ENCODE data around the gene BZW2.

Gene BZW2

DNA sequence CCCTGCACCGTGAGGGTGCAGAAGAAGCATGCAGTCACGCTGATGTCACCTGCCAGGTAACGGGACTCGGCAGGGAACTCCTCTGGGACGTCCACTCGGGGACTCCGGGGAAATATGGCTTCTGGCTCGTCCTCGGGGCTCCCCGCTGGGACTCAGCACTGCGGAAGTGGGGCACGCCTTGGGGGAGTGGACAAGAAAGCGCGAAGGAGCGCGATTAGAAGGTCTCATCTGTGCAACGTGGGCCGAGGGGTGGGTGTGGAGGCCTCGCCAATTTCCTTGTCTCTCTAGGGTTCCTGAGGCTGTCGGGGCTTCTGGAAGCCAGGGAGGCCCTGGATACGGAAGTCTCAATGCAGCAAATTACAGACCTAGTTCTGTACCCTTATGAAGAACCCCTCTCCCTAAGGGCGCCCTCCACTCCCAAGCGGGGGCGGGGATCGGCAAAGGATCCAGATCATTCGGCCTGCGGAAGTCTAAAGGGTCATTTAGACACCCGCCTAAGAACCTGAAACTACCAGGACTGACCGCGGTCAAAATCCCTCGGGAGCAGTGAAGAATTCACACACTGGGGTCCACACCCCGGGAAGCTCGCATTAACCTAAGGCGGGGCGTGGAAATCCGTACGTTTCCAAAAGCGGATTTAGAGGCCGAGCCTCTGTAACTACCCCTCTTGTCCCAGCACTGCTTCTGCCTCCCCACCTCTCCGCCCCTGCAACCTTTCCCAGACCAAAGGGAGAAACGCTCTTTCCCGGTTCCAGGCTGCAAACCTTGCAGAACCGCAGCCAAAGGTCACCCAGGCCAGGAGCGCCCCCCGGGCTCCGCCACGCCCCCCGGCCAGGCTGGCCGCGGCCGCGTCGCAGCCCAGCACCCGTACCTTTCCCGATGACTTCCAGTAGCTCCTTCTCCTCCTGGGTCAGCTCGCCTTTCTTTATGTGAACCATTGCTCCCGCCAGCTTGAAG lies 1.1 kb upstream of the BZW2 start:
- no peak for TF ChIP-seq CTCF (conservative IDR thresholded peaks at IDR 0.05)
- peak; percentile 29; the same call in 1 of the 2 replicates for TF ChIP-seq ZFX (IDR thresholded peaks at IDR 0.05)
- H3K27ac ChIP-seq = peak overlapping the region; percentile 94

DNA sequence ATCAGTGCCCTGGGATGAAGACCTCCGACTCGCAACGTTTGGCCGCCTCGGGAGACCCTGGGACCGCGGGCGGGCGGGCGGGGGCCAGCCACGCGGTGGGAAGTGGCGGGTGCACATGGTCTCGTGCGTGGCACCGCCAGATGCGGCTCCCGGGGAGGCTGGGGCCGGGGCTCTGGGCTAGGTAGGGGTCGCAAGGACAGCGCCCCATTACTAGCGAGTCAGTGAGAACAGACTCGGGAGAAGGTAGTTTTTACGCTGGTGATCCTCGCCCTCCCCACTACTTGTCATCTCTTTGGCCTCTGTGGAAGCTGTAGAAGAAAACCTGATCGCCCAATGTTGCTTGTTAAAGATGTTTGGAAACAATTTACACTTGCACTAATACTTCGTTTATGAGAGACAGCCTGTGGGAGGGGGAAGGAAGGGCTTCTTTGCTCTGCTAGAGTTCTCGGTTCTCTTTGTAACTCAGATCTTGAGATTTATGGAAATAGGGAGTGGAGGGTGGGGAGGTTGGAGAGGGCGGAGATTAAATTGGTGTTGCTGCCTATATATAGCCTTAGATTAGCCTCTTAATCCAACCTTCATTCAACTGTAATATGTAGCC lies 591 bp downstream of the BZW2 start:
- H3K27ac ChIP-seq = peak overlapping the region; percentile 94
- no peak for TF ChIP-seq CTCF (conservative IDR thresholded peaks at IDR 0.05)
- no peak for TF ChIP-seq ZFX (IDR thresholded peaks at IDR 0.05)

GRCh38 chr7:16647435-16647960 lies 1.5 kb downstream of the BZW2 start:
- TF ChIP-seq ZFX (IDR thresholded peaks at IDR 0.05) (no peak), CTCF (conservative IDR thresholded peaks at IDR 0.05) (no peak)
- H3K27ac ChIP-seq = no peak overlapping the region

- TF ChIP-seq CTCF (conservative IDR thresholded peaks at IDR 0.05) = no peak
- no peak for TF ChIP-seq ZFX (IDR thresholded peaks at IDR 0.05)
- H3K27ac ChIP-seq = no peak overlapping the region
These were observed 2.6 kb downstream of the BZW2 start for GRCh38 chr7:16648551-16648950.

GRCh38 chr7:16649196-16649595 lies 3.2 kb downstream of the BZW2 start:
- TF ChIP-seq CTCF (conservative IDR thresholded peaks at IDR 0.05) (no peak), ZFX (IDR thresholded peaks at IDR 0.05) (no peak)
- H3K27ac ChIP-seq = no peak overlapping the region

GRCh38 chr7:16650266-16650665 lies 4.3 kb downstream of the BZW2 start:
- H3K27ac ChIP-seq = no peak overlapping the region
- TF ChIP-seq ZFX (IDR thresholded peaks at IDR 0.05) = no peak
- no peak for TF ChIP-seq CTCF (conservative IDR thresholded peaks at IDR 0.05)
